IMR-90 (cell line): Measurements from ENCODE around the gene PAX3.

Experiments used
- CTCF ChIP-seq: conservative IDR thresholded peaks from 2 replicates; pipeline ENCODE4 v1.5.1; 2012; ENCODE audit warnings: mild to moderate bottlenecking, low read depth, low read length, improper control_type of control experiment
- MAFK ChIP-seq: IDR thresholded peaks from 2 replicates; pipeline ENCODE4 v1.6.1; 2012; ENCODE audit warnings: low read depth, low read length, improper control_type of control experiment

GRCh38 chr2:222303828-222304736 lies 5.3 kb upstream of the PAX3 start:
- no peak for TF ChIP-seq CTCF
- no peak for TF ChIP-seq MAFK
